HepG2 (cell line): Measurements from ENCODE around the gene AHNAK. TPM values are rescaled to one million over a fixed set of nuclear protein-coding genes. Genes with fewer than 3 reads are reported as not detected.
A peak's percentile ranks its signal among the peaks of the same experiment; 100 is the strongest.

ENCODE experiments used
- ARID2 ChIP-seq: sonication (generic); formaldehyde crosslinking; IDR thresholded peaks from 2 replicates; pipeline ENCODE4 v1.8.1; 2022; ENCODE audit warnings: mild to moderate bottlenecking, missing genetic modification reagents, borderline replicate concordance
- CBX2 ChIP-seq, 2 experiments: fragments of 200-600 bp in 1 of 2; sonication (generic); formaldehyde crosslinking in 1 of 2; IDR thresholded peaks; 2 replicates each; pipeline versions ENCODE4 v1.7.0 to v1.8.1; 2018 to 2022; ENCODE audit warnings: low read depth in 2 of 2, low read length in 1 of 2, mild to moderate bottlenecking in 1 of 2, missing genetic modification reagents in 1 of 2
- DMAP1 ChIP-seq: IDR thresholded peaks from 2 replicates; pipeline ENCODE4 v1.6.1; 2016
- EEA1 ChIP-seq: sonication (generic); formaldehyde crosslinking; IDR thresholded peaks from 2 replicates; pipeline ENCODE4 v1.5.1; 2020; ENCODE audit warnings: mild to moderate bottlenecking, missing genetic modification reagents, borderline replicate concordance
- GPN1 ChIP-seq: sonication (generic); formaldehyde crosslinking; IDR thresholded peaks from 2 replicates; pipeline ENCODE4 v1.5.1; 2020; ENCODE audit warnings: missing genetic modification reagents, borderline replicate concordance
- HNRNPH1 ChIP-seq: fragments of 200-400 bp; formaldehyde crosslinking; optimal IDR thresholded peaks from 2 replicates; pipeline ENCODE3; 2017; ENCODE audit warnings: mild to moderate bottlenecking, low read depth, low read length
- HNRNPUL1 ChIP-seq: fragments of 200-400 bp; formaldehyde crosslinking; IDR thresholded peaks from 2 replicates; pipeline ENCODE4 v1.6.1; 2017; ENCODE audit warnings: low read depth, mild to moderate bottlenecking, low read length, moderate library complexity
- MTF2 ChIP-seq: sonication (generic); formaldehyde crosslinking; IDR thresholded peaks from 2 replicates; pipeline ENCODE4 v1.5.0; 2020; ENCODE audit warnings: missing genetic modification reagents, borderline replicate concordance
- RARG ChIP-seq: sonication (generic); formaldehyde crosslinking; IDR thresholded peaks from 2 replicates; pipeline ENCODE4 v1.4.0; 2020; ENCODE audit warnings: low read depth, mild to moderate bottlenecking, missing genetic modification reagents
- ZBTB40 ChIP-seq, 2 experiments: fragments of 450-650 bp in 1 of 2; sonication (generic) in 1 of 2; formaldehyde crosslinking in 1 of 2; IDR thresholded peaks; 2 replicates each; pipeline versions ENCODE4 v1.6.1 to v1.8.0; 2016 to 2022; ENCODE audit warnings: antibody characterized with exemption in 1 of 2, mild to moderate bottlenecking in 1 of 2, missing genetic modification reagents in 1 of 2
- ZBTB42 ChIP-seq: sonication (generic); formaldehyde crosslinking; IDR thresholded peaks from 2 replicates; pipeline ENCODE4 v1.5.0; 2020; ENCODE audit warnings: mild to moderate bottlenecking, missing genetic modification reagents
- ZEB1 ChIP-seq: IDR thresholded peaks from 2 replicates; pipeline ENCODE4 v1.6.1; 2012; ENCODE audit warnings: mild to moderate bottlenecking, low read depth, inconsistent platforms; ENCODE audit not compliant: insufficient replicate concordance
- ZFYVE20 ChIP-seq: sonication (generic); formaldehyde crosslinking; IDR thresholded peaks from 2 replicates; pipeline ENCODE4 v1.8.0; 2023; ENCODE audit warnings: low read depth, mild to moderate bottlenecking, moderate library complexity, missing genetic modification reagents, borderline replicate concordance
- ZNF124 ChIP-seq: sonication (generic); formaldehyde crosslinking; IDR thresholded peaks from 2 replicates; pipeline ENCODE4 v1.4.0; 2020; ENCODE audit warnings: missing genetic modification reagents
- ZNF143 ChIP-seq: sonication (generic); formaldehyde crosslinking; IDR thresholded peaks from 2 replicates; pipeline ENCODE4 v1.4.0; 2020; ENCODE audit warnings: missing genetic modification reagents
- ZNF430 ChIP-seq: sonication (generic); formaldehyde crosslinking; IDR thresholded peaks from 2 replicates; pipeline ENCODE4 v1.9.0; 2021; ENCODE audit warnings: mild to moderate bottlenecking, missing genetic modification reagents
- ZNF550 ChIP-seq: sonication (generic); formaldehyde crosslinking; IDR thresholded peaks from 2 replicates; pipeline ENCODE4 v1.4.0; 2020; ENCODE audit warnings: mild to moderate bottlenecking, missing genetic modification reagents, borderline replicate concordance
- ZNF577 ChIP-seq: sonication (generic); formaldehyde crosslinking; IDR thresholded peaks from 2 replicates; pipeline ENCODE4 v1.4.0; 2020; ENCODE audit warnings: mild to moderate bottlenecking, low read depth, missing genetic modification reagents, borderline replicate concordance
- ZNF737 ChIP-seq: sonication (generic); formaldehyde crosslinking; IDR thresholded peaks from 2 replicates; pipeline ENCODE4 v1.5.0; 2020; ENCODE audit warnings: missing genetic modification reagents, mild to moderate bottlenecking, borderline replicate concordance
- polyA plus RNA-seq, 8 experiments: library from polyadenylated mRNA; depleted of rRNA in 3 of 8; stranded (reverse) in 7 of 8; unstranded in 1 of 8; fragments of >200 nt; fragmentation: Illumina TruSeq in 4 of 8; extraction: Trizol in 4 of 8; gene quantifications; 2 replicates each; pipeline versions ENCODE4 v1.2.1 to v1.2.3, GENCODE V29; 2011 to 2016; ENCODE audit warnings: low read depth in 4 of 8, missing spikeins in 1 of 8, mixed read lengths in 1 of 8; ENCODE audit not compliant: insufficient read depth in 1 of 8
- total RNA-seq, 5 experiments: library from RNA; depleted of rRNA; stranded (reverse); fragments of >200 nt; fragmentation: Illumina TruSeq; extraction: Trizol; gene quantifications; 2 replicates each; pipeline ENCODE4 v1.2.3, GENCODE V29; 2016; ENCODE audit warnings: low read depth in 1 of 5

Gene AHNAK
- total and polyA plus RNA-seq, 2 of the 13 experiments (the other 11 are each of a cell fraction or from before 2014, with no cell fraction given), result 23.4 to 25.0 TPM

DNA sequence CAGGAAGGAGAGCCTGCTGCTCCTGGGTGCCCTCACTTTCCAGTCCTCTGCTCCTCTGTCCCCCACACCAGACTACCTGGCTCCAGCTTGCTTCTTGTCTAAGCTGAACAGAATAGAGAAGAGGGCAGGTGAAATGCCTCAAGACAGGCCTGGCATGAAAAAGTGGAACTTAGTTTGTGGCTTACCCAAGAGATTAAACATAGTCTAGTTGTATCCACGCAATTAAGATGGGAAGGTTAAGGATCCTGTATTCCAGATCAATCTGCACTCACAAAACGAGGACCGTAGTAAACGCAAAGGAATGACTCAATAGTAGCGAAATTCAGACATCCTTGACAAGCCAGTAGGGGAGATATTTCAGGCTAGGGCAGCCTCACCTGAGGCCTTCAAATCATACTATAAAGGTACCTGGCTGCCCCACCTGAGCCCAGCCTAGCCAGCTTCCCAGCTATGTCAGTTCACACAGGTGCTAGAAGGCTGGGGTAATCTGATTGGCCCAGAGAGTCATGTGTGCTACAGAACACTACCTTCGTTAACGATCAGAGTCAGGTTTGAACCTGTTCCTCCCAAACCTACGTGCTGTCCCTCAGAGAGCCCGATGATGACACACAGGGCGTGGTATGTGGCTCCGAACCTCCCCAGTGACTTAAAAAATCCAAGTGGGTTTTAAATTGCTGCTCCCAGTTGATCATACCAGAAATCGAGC, 46.5 kb downstream of the AHNAK start (continued):
- TF ChIP-seq ZBTB40 (IDR thresholded peaks at IDR 0.05) (no peak), ZBTB40 (CRISPR knock-in tag; IDR thresholded peaks at IDR 0.05) (no peak), ZNF124 (CRISPR knock-in tag) (no peak), ZEB1 (peak; percentile 82), ZNF550 (CRISPR knock-in tag) (no peak), ZFYVE20 (CRISPR knock-in tag) (no peak), ZNF143 (no peak), ARID2 (CRISPR knock-in tag) (no peak), EEA1 (CRISPR knock-in tag) (no peak), GPN1 (CRISPR knock-in tag) (no peak), CBX2 (IDR thresholded peaks at IDR 0.05; ENCODE audit: low read depth, low read length) (no peak), CBX2 (CRISPR knock-in tag; IDR thresholded peaks at IDR 0.05; ENCODE audit: low read depth) (no peak), ZBTB42 (CRISPR knock-in tag) (0 out of 2 replicates have a peak, but pooled peaks have one; percentile 58), DMAP1 (CRISPR knock-in tag) (no peak), HNRNPH1 (no peak), ZNF430 (CRISPR knock-in tag) (no peak), MTF2 (CRISPR knock-in tag) (0 out of 2 replicates have a peak, but pooled peaks have one; percentile 12), RARG (CRISPR knock-in tag) (no peak), ZNF577 (CRISPR knock-in tag) (no peak), HNRNPUL1 (no peak), ZNF737 (CRISPR knock-in tag) (no peak)
